Inflammatory macrophage (primary cell): ENCODE data around the gene MSI1.

ENCODE experiments used
- DNase-seq, 2 donors: peaks; one replicate each; pipeline ENCODE4 v3.0.0-alpha.2; 2020 to 2022

Gene MSI1

DNA sequence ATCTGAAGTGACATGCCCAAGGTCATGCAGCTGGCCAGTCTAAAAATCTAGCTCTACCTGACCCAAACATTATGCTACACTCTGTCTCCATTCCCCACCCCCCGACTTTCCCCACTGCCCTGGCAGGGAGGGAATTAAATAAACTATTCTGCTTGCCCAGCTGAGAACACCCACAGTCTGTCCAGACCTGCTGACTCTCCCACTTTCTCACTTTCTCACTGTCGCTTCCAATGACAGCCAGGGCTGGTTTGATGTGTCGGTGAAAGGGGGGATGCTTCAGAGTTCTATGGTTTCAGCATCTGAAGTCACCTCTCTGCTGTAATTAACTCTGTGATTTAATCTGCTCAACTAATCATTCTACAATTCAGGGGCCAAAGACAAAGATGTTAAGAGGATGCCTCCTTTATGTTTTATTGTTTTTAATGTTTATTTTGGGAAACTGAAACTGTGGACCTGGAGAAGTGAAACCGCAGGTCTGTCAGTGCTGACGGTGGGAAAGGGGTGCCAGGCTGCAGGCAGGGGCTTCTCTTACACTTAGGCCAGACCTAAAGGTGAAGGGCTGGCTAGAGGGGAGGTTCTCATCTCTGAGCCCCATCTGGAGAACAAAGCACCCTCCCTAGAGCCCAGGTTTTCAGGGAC is 8.1 kb upstream of the MSI1 start:
- no peak for DNase-seq

DNA sequence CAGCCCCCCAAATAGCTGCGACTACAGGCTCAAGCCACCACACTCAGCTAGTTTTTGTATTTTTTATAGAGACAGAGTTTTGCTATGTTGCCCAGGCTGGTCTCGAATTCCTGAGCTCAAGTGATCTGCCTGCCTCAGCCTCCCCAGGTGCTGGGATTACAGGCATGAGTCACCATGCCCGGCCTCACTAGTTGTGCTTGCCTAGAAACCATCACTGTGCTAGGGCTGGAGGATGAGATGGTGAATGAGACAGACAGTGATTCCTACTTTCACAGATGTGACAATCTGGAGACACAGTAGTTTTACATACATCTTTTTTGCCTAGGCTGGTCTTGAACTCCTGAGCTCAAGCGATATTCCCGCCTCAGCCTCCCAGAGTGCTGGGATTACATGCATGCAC is 7.5 kb upstream of the MSI1 start:
- DNase-seq = no peak

DNA sequence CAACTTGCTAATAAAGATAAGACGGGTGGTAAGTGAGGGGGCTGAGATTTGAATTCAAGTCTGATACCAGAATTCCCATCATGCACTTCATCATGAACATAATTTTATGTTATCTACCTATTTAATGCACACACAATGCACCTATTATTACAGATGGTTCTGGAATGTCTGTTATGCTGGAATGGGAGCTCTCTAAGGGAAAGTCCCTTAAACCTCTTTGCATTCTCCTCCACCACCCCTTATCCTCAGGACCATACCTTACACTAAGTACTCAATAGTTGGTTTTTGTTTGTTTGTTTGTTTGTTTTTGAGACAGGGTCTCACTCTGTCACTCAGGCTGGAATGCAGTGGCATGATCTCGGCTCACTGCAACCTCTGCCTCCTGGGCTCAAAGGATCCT is 7.0 kb upstream of the MSI1 start:
- DNase-seq = no peak

DNA sequence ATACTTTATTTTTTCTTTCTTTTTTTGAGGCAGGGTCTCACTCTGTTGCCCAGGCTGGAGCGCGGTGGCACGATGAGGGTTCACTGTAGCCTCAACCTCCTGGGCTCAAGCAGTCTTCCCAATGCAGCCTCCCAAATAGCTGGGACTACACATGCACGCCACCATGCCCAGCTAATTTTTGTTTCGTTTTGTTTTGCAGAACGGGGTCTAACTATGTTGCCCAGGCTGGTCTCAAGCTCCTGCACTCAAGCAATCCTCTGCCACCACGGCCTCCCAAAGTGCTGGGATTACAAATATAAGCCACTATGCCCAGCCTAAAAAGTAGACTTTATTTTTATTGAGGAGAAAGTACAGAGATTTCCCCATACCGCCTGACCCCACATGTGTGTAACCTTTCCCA is 4.7 kb upstream of the MSI1 start:
- no peak for DNase-seq

DNA sequence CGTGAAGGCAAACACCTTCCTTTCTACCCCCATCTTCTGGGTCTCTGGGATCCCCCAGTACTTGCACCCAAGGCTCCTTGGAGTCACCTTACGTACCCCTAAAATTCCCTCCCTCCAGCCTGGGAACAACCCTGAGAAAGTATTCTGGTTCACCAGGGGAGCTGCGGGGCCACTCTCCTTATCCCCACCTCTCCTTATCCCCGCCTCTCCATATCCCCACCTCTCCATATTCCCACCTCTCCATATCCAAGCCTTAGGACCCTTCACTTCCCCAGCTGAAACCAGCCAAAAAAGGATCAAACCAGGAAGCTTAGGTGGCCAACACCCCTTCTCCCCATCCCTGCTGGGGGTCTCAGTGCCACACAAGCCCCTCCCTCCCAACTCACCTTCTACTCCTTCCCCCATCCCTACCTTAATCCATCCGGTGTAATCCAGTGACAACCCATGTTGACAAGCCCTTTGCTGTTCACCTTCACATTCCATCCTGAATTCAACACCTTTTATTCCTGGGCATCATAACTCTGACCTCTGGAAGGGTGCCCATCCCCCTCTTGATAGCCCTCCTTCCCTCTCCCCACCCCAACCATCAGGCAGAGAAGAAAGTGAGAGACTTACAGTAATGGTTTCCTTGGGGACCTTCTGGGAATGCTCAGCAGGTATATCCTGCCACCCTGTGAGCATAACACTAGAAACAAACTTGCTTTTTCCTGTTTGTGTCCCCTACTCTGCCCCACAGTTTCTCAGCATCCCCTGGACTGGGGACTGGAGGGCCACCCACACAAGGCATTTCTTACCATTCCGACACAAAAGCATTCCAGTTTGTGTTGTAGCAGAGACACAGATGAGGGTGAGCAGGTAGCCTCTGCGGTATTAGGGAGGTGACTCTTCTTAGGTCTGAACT is 1.6 kb upstream of the MSI1 start:
- no peak for DNase-seq

DNA sequence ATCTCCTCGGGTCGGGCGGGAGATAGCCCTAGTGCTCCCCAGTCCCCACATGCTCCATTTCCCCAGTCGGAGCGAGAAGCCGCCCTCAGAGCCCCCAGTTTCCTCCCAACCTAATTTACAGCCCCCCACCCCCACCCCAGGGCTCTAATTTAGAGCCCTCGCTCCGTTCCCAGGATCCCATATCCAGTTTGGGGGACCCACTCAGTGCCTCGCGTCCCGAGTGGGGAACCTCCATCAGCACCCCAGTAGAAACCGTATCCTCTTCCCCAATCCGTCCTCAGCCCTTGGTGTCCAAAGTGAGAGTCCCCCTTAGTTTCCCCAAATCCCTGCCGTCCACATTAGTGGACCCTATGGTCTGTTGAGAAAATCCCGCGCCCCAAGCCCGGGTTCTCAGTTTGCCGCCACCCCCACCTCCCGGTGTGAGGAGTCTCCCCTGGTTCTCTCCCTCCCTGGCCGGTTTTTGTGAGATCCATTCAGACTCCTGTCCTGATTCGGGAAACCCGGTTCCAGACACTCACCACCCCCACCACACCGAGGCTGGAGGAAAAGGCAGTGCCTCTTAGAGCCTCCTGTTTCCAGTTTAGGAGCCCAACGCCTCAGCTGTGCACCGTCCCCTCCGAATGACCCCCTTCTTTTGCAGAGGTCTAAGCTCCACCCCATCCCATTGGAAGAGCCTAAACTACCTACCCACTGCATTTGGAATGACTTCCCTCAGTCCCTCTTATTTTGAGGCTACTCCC is 809 bp upstream of the MSI1 start:
- DNase-seq = no peak

DNA sequence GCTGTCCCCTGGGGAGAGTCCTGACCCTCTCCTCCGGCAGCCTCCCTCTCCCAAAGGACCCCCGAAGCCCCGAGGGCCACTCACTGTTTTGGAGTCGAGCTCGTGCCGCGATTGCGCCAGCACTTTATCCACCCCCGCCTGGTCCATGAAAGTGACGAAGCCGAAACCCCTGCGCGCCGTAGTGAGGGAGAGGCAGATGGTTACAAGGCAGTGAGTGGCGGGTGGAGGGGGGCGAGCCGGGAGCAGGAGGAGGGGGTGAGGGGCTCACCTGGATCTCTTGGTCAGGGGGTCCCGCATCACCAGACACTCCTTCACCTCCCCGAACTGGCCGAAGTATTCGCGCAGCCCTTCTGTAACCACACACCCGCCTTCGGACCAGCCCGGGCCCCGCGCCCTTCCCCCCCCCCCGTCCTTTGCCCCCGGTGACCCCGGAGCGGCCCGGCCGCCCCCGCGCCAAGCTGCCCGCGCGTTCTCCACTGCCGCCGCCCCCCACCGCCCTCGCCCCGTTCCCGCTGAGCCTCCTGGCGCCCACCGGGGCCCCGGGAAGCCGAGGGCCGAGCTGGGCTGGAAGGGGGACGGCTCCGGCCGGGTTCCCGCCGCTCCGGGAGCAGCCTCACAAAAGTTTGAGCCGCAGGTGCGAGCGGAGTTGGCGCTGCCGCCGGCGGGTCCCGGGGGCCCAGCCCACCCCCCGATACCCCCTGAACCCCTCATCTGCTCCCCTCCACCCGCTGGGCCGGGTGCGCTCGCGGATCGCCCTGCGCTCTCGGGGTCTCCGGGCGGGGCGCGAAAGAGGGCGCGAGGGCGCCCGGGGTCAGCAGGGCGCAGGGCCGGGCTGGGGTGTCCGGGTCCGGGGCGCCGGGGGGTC is 808 bp downstream of the MSI1 start:
- DNase-seq = no peak

DNA sequence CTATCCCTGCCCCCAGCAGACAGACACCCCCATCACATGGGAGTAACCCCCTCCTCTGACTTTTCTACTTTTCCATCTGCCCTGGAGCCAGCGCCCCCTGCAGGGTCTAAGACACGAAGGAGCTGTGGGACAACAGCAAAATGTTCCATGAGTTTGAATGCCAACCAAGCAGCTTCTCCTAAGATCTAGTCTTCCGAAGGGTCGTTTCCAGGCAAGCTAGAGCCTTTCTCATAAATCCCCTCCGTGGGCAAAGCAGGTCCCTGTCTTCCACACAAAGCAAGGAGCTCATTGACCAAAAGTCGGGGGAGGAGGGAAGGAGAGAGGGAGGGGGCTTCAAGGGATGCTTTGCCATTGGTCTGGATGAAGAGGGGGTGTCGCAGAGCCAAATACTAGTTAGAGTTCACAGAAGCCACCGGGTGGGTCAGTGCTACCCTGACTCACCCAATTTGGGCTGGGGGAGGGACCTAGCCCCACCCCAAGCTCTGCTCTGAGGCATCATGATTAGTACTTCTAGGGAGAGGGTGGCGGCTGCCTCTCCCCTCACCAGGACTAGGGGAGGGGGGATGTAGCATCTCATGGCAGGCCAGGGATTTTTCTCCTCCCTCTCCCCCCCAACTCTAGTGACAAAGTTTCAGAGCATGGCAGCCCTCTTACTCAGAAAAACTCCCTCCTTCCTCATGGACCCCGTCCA is 1.6 kb downstream of the MSI1 start:
- no peak for DNase-seq

DNA sequence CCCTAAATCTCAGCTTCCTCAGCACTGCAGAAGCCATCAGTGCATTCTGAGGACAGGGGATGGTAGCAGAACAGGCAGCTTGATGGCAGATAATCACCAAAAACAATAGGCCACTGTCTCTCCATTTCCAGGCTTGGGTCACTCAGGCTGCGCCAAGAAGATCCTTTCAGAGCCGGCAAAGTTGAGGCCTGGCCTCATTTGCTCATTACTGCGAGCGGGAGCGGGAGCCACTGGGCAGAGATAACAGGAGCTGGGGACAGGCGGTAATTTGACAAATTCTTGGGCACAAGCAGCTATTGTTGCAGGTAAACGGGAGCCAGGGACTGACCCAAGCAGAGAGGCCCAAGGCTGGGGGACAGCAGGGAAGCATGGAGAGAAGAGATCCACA is 2.1 kb downstream of the MSI1 start:
- DNase-seq = no peak

DNA sequence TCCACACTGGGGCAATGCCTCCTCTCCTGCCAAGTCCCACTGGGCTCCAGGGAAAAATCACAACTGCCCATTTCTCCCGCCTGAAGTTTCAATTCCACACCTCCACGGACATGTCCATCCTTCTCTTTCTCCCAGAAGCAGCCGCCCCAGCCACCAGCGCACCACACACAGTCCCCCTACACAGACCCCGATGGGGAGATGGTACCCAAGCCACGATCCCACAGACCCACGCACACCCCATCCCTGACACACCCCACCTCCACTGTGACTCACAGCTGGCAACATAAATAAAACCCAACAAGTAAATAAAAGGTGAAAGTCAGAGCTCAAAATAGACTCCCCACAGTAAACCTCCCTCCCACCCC is 2.6 kb downstream of the MSI1 start:
- no peak for DNase-seq

DNA sequence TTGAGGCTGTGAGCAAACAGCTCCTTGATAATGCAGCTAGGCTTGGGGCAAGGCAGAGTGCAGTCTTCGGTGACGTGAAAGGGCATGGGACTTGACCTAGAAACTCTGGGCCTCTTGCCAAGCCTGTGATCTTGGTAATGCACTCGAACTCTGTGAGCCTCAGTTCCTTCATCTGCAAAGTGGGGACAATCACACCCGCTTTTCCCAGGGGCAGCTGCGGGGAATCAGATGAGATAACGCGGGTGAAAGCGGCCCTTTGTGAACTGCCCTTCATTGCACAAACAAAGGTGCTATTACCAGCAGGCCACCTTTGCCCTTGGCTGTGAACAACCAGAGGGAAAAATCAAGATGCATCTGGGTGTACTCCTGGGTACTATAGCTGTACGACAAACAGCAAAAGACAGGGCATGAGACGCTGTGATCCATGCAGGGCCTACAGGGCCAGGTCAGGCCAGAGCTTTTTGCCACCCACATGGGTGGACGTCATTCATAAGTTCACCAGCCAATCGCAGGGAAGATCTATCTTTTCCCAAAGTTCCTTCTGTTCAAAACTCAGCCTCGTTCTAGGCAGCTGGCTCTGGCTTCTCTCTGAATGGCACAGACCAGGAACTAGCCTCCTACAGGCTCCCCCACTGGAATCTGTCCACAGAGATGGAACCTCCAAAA is 3.2 kb downstream of the MSI1 start:
- no peak for DNase-seq

DNA sequence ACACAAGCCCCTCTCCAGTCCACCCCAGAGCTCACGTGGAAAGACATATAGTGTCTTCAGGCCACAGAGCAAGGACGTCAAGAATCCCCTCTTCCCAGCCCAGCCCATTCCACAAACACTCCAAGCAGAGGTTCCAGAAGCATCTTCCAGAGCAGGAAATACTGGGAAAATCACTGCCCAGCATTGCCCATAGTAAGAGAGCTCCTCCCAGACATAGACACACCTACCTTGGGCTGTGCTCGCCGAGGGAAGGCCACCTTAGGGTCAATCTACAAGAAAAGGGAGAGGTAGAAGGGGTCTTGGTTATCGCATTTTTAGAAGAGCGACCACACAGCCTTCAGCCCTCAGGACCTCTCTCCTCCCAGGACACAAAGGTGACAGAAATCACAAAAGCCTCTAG is 4.5 kb downstream of the MSI1 start:
- DNase-seq = no peak

DNA sequence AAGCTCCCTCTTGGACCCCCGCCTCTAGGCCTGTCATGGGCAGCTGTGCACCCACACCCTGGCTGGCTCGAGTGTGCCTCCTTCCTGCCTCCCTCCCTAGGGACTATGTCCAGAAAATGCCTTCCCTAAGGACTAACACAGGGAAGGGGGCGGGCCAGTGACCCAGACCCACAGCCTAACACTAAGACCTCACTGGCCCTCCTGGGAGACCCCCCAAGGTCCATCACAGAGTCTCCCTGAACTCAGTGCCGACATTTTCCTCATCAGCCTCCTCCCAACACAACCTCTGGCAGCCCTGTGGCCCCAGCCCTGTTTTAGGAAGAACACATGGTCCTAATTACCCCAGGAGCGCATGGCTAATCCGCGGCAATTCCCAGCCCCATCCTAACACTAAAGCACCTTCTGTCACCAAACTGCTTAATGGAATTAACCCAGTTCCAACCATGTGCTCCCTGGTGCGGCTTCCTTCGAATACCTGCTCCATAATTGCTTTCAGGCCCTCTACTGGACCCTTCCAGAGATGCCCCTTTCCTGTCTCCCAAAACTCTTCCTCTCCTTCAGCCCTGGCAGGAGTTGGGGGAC is 5.6 kb downstream of the MSI1 start:
- no peak for DNase-seq

DNA sequence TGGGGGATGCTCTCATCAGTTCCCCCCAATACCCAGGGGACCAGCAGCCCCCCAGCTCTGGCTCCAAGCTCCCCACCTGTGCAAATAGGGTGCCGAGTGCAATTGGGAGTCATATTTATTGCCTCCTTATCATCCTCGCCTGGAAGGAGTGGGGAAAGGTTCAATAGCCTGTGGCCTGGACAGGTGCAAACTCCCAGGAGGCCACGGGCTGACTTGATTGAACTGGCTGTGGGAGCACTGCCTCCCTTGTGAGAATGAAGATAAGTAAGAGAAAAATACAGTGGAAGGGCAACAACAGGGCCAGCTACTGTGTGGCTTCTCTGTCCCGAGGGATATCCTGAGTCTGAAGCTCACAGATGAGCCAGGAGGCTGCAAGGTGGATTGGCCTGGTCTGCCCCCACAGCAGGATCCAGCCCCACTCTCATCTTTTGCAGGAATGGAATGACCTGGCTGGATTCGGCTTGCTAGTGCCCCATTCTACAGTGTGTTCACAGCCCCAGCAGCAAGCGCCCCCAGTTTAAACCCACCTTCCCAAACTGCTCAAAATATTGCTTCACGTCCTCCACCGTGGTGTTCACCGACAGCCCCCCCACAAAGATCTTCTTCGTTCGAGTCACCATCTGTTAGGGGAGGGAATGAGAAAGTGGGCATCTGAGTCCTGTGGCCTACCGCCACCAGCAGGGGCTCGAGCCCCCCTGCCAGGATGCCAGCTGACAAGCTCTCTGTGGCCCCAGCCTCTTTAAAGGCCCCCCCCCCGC is 6.3 kb downstream of the MSI1 start:
- DNase-seq = no peak

DNA sequence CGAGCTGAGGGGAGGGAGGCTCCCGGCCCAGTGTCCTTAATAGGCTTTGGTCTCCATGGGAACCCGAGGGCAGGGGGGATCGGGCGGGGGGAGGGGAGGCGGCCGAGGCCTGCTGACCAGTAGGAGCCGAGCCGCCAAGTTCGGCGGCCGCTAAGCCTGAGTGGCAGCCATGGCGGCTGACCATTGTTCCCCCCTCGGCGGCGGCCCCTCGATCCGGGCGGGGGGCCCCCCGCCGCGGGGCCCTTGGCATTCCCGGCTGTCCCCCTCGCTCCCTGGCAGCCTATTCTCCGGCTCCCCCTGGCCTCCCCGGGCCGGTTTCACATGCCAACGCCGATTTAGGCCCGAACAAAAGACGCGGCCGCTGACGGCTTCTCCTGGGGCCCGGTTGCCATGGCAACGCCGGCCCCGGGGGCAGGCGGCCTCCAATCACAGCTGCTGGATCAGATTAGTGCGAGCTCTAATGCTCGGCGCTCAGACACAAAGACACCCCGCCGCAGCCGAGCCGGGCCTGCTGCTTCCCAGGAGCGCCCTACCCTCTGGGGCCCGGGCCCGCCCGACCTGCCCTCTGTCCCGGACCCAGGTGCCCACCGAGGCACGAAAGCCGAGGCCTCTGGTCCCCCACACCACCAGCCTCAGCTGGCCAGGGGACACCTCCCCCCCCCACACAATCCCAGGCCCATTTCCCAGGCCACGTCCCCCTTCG is 7.3 kb downstream of the MSI1 start:
- DNase-seq = no peak

DNA sequence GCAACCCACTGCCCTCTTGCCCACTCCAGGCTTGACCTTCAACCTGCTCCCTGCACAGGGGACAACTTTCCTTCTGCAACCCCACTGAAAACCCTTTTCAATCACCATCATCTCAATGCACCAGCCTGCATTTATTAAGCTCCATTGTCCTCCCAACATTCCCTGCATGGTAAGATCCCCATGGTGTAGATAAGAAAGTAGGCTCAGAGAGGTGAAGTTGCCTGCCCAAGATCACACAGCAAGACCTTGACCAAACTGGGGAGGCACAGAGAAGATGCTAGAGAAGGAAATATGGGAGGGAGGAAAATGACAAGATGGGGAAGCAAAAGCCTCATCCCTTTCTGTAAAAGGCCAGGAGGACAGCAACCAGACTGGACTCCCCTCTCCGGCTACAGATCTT is 9.8 kb downstream of the MSI1 start:
- DNase-seq = no peak

DNA sequence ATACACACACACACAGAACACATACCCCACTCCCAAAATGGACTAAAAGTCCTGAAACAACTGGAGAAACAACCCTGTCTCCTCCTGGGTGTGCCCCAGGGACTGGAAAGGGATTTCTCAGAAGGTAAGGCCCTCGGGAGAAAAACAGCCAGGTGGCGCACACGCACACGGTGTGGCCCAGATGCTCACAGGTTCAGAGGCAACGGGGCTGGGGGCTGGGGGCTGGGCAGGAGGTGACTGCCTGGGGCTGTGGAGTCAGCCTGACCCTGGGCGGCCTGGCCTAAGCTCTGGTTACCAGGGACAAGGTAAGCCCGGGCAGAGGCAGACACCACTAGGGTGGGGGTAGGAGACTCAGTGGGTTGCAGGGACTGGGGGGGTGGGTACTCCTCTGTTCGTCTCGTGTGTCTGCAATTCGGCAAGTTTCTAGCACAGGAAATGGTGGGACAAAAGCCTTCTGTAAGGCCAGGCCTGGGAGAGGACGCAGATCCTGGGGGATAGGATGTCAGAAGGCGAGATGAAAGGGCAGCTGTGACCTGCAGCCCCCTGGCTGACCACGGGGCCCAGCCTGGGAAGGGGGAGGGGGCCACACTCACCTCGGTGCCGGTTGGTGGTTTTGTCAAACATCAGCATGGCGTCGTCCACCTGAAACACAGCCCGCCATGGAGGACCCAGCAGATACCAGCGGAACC is 10.4 kb downstream of the MSI1 start:
- no peak for DNase-seq

DNA sequence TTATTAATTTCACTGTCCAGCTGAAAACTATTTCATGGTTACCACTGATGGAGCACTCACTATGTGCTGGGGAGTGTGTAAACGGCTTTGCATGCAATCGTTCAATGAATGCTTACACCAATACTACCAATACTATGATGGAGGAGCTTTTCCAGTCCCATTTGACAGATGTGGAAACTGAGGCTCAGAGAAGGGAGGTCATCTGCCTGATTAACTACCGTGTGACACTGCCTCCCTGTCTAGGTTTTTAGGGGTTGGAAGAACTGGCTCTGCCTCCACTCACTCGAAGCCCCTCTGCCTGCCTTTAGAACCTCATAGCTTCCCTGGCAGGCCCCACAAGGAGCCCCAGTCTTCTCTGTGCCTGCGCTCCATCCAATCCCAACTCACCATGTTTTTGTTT is 11.9 kb downstream of the MSI1 start:
- no peak for DNase-seq

DNA sequence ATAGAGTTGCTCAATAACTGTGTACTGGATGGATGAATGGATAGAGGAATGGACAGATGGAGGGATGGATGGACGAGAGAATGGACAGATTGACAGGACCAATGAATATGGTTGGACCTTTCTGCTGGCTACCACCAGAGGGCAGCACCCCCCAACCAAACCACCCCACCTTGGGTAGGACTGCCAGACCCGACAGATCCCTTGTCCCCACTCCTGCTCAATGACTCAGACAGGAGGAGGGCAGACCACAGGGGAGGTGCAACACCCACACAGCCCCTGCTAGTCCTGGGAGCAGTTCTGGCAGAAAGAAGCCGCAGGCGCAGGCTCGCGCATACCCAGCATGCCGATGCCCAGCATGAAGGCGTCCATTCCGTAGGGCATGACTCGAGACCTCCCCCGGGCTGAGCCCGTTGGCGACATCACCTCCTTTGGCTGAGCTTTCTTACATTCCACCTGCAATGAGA is 12.4 kb downstream of the MSI1 start:
- DNase-seq = peak; percentile 54 to 68
